Activated B cell treated with CpG ODN at 0.5 μM for 24 hours (primary cell): ENCODE data around the gene HSPA14. TPM values are rescaled to one million over a fixed set of nuclear protein-coding genes. Genes with fewer than 3 reads are reported as not detected.
"Not testable (repeated sequence)": the region's sequence is repeated elsewhere in the genome, so short reads cannot be mapped to it uniquely, and the experiment has no call there.

Experiments used
- ATAC-seq: fragments of 200-7000 bp; cut with Tn5 transposase; one replicate; pipeline ENCODE4 v1.10.0; 2021; ENCODE audit warnings: low read depth, mild to moderate bottlenecking, moderate library complexity
- CTCF ChIA-PET: fragments of 350-600 bp; sonication (Branson Sonifier 250); formaldehyde crosslinking; loops from one replicate; lab custom pipeline; 2021; ENCODE audit warnings: antibody characterized with exemption; lab: Charles Lee
- POLR2A ChIA-PET: fragments of 350-600 bp; sonication (Branson Sonifier 250); formaldehyde crosslinking; loops from one replicate; lab custom pipeline; 2021; ENCODE audit warnings: antibody characterized with exemption; lab: Charles Lee
- DNase-seq: peaks from one replicate; pipeline ENCODE4 v3.0.0; 2022
- H3K27ac Mint-ChIP-seq: one replicate; pipeline ENCODE4 v1.8.0; 2020; ENCODE audit warnings: mixed read lengths
- H3K27me3 Mint-ChIP-seq: one replicate; pipeline ENCODE4 v1.8.0; 2021; ENCODE audit warnings: mixed read lengths
- H3K36me3 Mint-ChIP-seq: one replicate; pipeline ENCODE4 v1.8.0; 2021; ENCODE audit warnings: low read depth, mixed read lengths
- H3K4me1 Mint-ChIP-seq: one replicate; pipeline ENCODE4 v1.8.0; 2021; ENCODE audit warnings: mixed read lengths
- H3K4me3 Mint-ChIP-seq: one replicate; pipeline ENCODE4 v1.8.0; 2020; ENCODE audit warnings: mild to moderate bottlenecking, mixed read lengths
- H3K9me3 Mint-ChIP-seq: one replicate; pipeline ENCODE4 v1.8.0; 2020; ENCODE audit warnings: mixed read lengths
- CTCF ChIP-seq: fragments of 200-600 bp; IDR thresholded peaks from one replicate; pipeline ENCODE4 v1.8.0; 2022; ENCODE audit warnings: antibody characterized with exemption, mild to moderate bottlenecking
- intact Hi-C: fragments of 100-400 bp; cut with micrococcal nuclease; formaldehyde crosslinking; loops from one replicate; pipeline ENCODE4 v1.15.1; 2024
- total RNA-seq: library from RNA; stranded (reverse); gene quantifications from 2 replicates; pipeline ENCODE4 v1.2.3, GENCODE V29; 2022

Gene HSPA14
- total RNA-seq, 1 donor from 2014 or later: 20.4 TPM

GRCh38 chr10:14859043-14859442, 20.9 kb downstream of the HSPA14 start:
- no peaks in the 10 kb centered on the region for H3K27me3 Mint-ChIP-seq
- ATAC-seq: no peak
- H3K9me3 Mint-ChIP-seq: no peaks in the 10 kb centered on the region
- no peak overlapping the region for H3K4me3 Mint-ChIP-seq
- intact Hi-C loops: no loop called here
- no peaks in the 10 kb centered on the region for H3K4me1 Mint-ChIP-seq
- no peak for TF ChIP-seq CTCF
- no peak overlapping the region for H3K27ac Mint-ChIP-seq
- CTCF ChIA-PET: no interaction called here
- peaks cover 51% of the 10 kb centered on the region for H3K36me3 Mint-ChIP-seq
- DNase-seq: no peak
- POLR2A ChIA-PET: no interaction called here

- no peak for TF ChIP-seq CTCF
- no peak overlapping the region for H3K4me3 Mint-ChIP-seq
- ChIA-PET POLR2A (no interaction called here), CTCF (no interaction called here)
- no peaks in the 10 kb centered on the region for H3K9me3 Mint-ChIP-seq
- H3K36me3 Mint-ChIP-seq: peaks cover 49% of the 10 kb centered on the region
- ATAC-seq (no peak), DNase-seq (no peak)
- H3K27ac Mint-ChIP-seq: no peak overlapping the region
- intact Hi-C loops: no loop called here
- no peaks in the 10 kb centered on the region for H3K27me3 Mint-ChIP-seq
- no peaks in the 10 kb centered on the region for H3K4me1 Mint-ChIP-seq
Measured at GRCh38 chr10:14859775-14860174, 21.7 kb downstream of the HSPA14 start.

GRCh38 chr10:14860791-14861190, 22.7 kb downstream of the HSPA14 start:
- no peak for DNase-seq
- Mint-ChIP-seq H3K27ac (no peak overlapping the region), H3K4me3 (no peak overlapping the region), H3K27me3 (no peaks in the 10 kb centered on the region), H3K4me1 (no peaks in the 10 kb centered on the region), H3K36me3 (peaks cover 49% of the 10 kb centered on the region), H3K9me3 (no peaks in the 10 kb centered on the region)
- ChIA-PET CTCF (no interaction called here), POLR2A (no interaction called here)
- intact Hi-C loops: no loop called here
- ATAC-seq: no peak
- no peak for TF ChIP-seq CTCF

GRCh38 chr10:14864466-14864865, 26.4 kb downstream of the HSPA14 start:
- H3K4me3 Mint-ChIP-seq, DNase-seq, H3K27me3 Mint-ChIP-seq, H3K4me1 Mint-ChIP-seq, POLR2A ChIA-PET, intact Hi-C loops, H3K27ac Mint-ChIP-seq, H3K9me3 Mint-ChIP-seq, ATAC-seq, CTCF ChIA-PET: not testable (repeated sequence)
- peaks cover 48% of the 10 kb centered on the region for H3K36me3 Mint-ChIP-seq

- POLR2A ChIA-PET, ATAC-seq, H3K4me3 Mint-ChIP-seq, H3K9me3 Mint-ChIP-seq, H3K27ac Mint-ChIP-seq, H3K4me1 Mint-ChIP-seq, H3K27me3 Mint-ChIP-seq, CTCF ChIA-PET, intact Hi-C loops, DNase-seq: not testable (repeated sequence)
- peaks cover 52% of the 10 kb centered on the region for H3K36me3 Mint-ChIP-seq
Measured at GRCh38 chr10:14864871-14865270, 26.8 kb downstream of the HSPA14 start.

GRCh38 chr10:14873090-14873760, 35.1 kb downstream of the HSPA14 start:
- no peak overlapping the region for H3K27ac Mint-ChIP-seq
- ChIA-PET CTCF (no interaction called here), POLR2A (interaction anchor here (0.6 to 1.6 kb wide), 2 partner anchors 35 to 315 kb away, joined by 4 to 10 read pairs; partner anchors contain the start of genes CDNF, HSPA14 and MSANTD7)

More at GRCh38 chr10:14873090-14873760, 35.1 kb downstream of the HSPA14 start:
- DNase-seq (no peak), ATAC-seq (no peak)
- no peak for TF ChIP-seq CTCF
- Mint-ChIP-seq H3K4me3 (no peak overlapping the region), H3K9me3 (no peaks in the 10 kb centered on the region), H3K27me3 (no peaks in the 10 kb centered on the region), H3K4me1 (peaks cover 15% of the 10 kb centered on the region), H3K36me3 (peaks cover 27% of the 10 kb centered on the region)
- intact Hi-C loops: loop anchor here (10.0 kb wide), 1 partner anchor 1288 kb away; the partner anchor contains the start of gene PRPF18
